ENCODE data around the gene THSD1. TPM values are rescaled to one million over a fixed set of nuclear protein-coding genes. Genes with fewer than 3 reads are reported as not detected.

THSD1 gene
- total RNA-seq, 2 donors from 2014 or later = 5.5 to 8.0 TPM

DNA sequence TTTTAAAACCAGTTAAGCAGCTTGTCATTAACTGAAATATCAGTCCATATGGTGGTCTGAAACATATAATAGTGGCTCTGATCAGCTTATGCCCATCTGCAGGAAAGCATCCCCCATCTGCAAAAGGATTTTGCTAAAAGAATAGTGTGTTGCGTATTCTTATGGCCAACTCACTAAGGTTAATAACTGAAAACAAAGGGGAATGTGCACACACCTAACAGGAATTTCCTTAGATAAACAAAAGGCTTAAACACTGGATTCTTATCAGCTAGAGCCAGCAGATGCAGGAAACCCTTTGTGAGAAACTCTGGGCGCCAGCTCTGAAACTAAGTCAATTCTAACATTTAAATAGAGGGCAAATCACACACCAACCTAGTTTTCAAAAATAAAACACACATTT lies 22.3 kb upstream of the THSD1 start:
- WGBS = 44% methylated on average over 2 of the region's 2 CpGs
- H3K9me3 ChIP-seq = no peaks in the 10 kb centered on the region
- no peak for DNase-seq (ENCODE audit: low spot score)
- no peak overlapping the region for H3K27ac ChIP-seq
- no peaks in the 10 kb centered on the region for H3K36me3 ChIP-seq
- no peaks in the 10 kb centered on the region for H3K27me3 ChIP-seq (replicated peaks; ENCODE audit: insufficient read depth)
- no peak overlapping the region for H3K4me3 ChIP-seq
- H3K4me1 ChIP-seq (replicated peaks) = no peaks in the 10 kb centered on the region
- TF ChIP-seq POLR2AphosphoS5 (IDR thresholded peaks at IDR 0.05) (peak; percentile 41), POLR2A (IDR thresholded peaks at IDR 0.05) (no peak)
- intact Hi-C loops (cut with DNase I) = no loop called here

DNA sequence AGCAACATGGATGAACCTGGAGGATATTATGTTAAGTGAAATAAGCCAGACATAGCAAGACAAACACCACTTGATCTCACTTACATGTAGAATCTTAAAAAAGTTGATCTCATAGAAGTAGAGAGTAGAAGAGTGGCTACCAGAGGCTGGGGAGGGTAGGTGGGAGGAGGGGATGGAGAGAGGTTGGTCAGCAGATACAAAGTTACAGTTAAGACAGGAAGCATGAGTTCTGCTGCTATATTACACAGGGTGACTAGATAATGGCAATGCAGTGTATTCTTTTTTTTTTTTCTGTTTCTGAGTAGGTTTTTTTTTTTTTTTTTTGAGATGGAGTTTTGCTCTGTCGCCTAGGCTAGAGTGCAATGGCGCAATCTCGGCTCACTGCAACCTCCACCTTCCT lies 15.2 kb upstream of the THSD1 start:
- DNase-seq (ENCODE audit: low spot score) = no peak
- Histone ChIP-seq H3K4me3 (no peak overlapping the region), H3K36me3 (peaks cover 0 to 4% of the 10 kb centered on the region in 2 donors), H3K9me3 (no peaks in the 10 kb centered on the region), H3K27ac (no peak overlapping the region), H3K4me1 (replicated peaks) (no peaks in the 10 kb centered on the region), H3K27me3 (replicated peaks; ENCODE audit: insufficient read depth) (no peaks in the 10 kb centered on the region)
- TF ChIP-seq POLR2A (IDR thresholded peaks at IDR 0.05) = no peak
- TF ChIP-seq POLR2AphosphoS5 (IDR thresholded peaks at IDR 0.05) = no peak
- TF ChIP-seq, protein P1, sequence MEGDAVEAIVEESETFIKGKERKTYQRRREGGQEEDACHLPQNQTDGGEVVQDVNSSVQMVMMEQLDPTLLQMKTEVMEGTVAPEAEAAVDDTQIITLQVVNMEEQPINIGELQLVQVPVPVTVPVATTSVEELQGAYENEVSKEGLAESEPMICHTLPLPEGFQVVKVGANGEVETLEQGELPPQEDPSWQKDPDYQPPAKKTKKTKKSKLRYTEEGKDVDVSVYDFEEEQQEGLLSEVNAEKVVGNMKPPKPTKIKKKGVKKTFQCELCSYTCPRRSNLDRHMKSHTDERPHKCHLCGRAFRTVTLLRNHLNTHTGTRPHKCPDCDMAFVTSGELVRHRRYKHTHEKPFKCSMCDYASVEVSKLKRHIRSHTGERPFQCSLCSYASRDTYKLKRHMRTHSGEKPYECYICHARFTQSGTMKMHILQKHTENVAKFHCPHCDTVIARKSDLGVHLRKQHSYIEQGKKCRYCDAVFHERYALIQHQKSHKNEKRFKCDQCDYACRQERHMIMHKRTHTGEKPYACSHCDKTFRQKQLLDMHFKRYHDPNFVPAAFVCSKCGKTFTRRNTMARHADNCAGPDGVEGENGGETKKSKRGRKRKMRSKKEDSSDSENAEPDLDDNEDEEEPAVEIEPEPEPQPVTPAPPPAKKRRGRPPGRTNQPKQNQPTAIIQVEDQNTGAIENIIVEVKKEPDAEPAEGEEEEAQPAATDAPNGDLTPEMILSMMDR (IDR thresholded peaks at IDR 0.05) = no peak
- intact Hi-C loops (cut with DNase I) = no loop called here
- 92% methylated on average over 3 of the region's 3 CpGs for WGBS

DNA sequence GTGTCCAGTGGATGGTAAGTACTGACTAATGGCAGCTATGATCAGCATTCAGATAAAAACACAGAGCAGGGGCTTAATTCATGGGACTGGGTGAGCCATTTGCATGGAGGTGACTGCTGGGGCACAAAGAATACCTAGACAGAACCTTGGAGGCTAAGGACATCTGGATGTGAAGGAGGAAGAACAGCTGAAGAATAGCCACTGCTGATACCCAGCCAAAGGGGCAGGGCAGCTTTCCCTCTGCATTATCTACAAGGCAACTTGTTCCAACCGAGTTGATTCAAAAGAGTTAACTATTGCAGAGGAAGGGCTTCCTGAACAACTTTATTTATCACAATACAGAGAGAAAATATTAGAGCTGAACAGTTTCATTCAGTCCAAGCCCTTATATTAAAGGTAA lies 13.1 kb upstream of the THSD1 start:
- Histone ChIP-seq H3K9me3 (no peaks in the 10 kb centered on the region), H3K27me3 (replicated peaks; ENCODE audit: insufficient read depth) (no peaks in the 10 kb centered on the region), H3K4me1 (replicated peaks) (no peaks in the 10 kb centered on the region), H3K4me3 (no peak overlapping the region), H3K27ac (no peak overlapping the region), H3K36me3 (peaks cover 0 to 4% of the 10 kb centered on the region in 2 donors)
- no peak for DNase-seq (ENCODE audit: low spot score)
- TF ChIP-seq POLR2AphosphoS5 (IDR thresholded peaks at IDR 0.05) (no peak), POLR2A (IDR thresholded peaks at IDR 0.05) (no peak)
- TF ChIP-seq, protein P1 (IDR thresholded peaks at IDR 0.05) = no peak
- intact Hi-C loops (cut with DNase I) = no loop called here
- WGBS = 31% methylated on average over 1 of the region's 1 CpG

DNA sequence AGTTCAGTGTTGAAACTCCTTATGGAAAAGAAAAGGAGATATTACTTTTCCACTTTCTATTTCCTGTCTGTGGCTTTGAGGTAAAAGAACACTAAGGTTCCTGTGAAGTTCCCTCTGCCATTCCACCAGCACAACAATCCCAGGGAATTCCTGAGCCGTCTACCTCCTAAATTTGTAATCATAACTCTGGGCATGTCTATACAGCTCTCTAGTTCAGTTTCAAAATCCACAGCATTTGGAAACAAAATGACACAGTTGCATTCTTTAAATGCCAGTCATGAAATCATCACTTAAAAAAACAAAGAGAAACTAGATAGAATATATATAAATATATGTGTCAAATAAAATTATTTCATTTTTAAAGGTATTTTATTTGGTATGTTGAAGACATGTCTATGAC lies 9.0 kb upstream of the THSD1 start:
- Histone ChIP-seq H3K36me3 (no peaks in the 10 kb centered on the region), H3K4me3 (no peak overlapping the region), H3K4me1 (replicated peaks) (no peaks in the 10 kb centered on the region), H3K27me3 (replicated peaks; ENCODE audit: insufficient read depth) (no peaks in the 10 kb centered on the region), H3K9me3 (no peaks in the 10 kb centered on the region), H3K27ac (peak overlapping the region in 1 of 2 donors; percentile 37)
- DNase-seq (ENCODE audit: low spot score) = no peak
- TF ChIP-seq POLR2A (IDR thresholded peaks at IDR 0.05) = no peak
- TF ChIP-seq, protein P1 (IDR thresholded peaks at IDR 0.05) = no peak
- TF ChIP-seq POLR2AphosphoS5 (IDR thresholded peaks at IDR 0.05) = peak; percentile 18
- intact Hi-C loops (cut with DNase I) = no loop called here
- WGBS = 41% methylated on average over 1 of the region's 1 CpG

DNA sequence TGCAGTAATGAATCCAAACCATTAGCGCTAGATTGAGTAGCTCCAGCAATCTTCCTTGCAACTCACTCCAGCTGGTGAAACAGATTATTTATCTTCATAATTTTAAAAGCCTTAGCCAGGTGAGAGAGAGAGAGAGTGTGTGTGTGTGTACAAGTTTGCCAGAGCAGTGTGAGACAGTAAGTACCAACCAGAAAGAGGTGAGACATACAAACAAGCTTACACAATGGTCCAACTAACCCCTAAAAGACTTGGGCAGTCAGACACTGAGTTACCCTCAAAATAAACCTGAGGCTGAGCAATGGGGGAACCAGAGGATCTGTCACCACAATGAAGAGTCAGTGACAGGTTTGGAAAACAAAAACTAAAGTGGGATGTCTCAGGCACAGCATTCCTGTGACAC lies 8.1 kb upstream of the THSD1 start:
- H3K27me3 ChIP-seq (replicated peaks; ENCODE audit: insufficient read depth) = no peaks in the 10 kb centered on the region
- no peaks in the 10 kb centered on the region for H3K36me3 ChIP-seq
- TF ChIP-seq, protein P1 (IDR thresholded peaks at IDR 0.05) = no peak
- no peak for TF ChIP-seq POLR2AphosphoS5 (IDR thresholded peaks at IDR 0.05)
- TF ChIP-seq POLR2A (IDR thresholded peaks at IDR 0.05) = no peak
- peak overlapping the region; percentile 37 to 39 for H3K27ac ChIP-seq
- intact Hi-C loops (cut with DNase I) = no loop called here
- no peaks in the 10 kb centered on the region for H3K9me3 ChIP-seq
- H3K4me3 ChIP-seq = no peak overlapping the region
- no peaks in the 10 kb centered on the region for H3K4me1 ChIP-seq (replicated peaks)
- DNase-seq (ENCODE audit: low spot score) = no peak
- WGBS = 94% methylated on average over 1 of the region's 1 CpG
